CD1c-positive myeloid dendritic cell (primary cell): ENCODE measurements around the gene PHF2.

ENCODE experiments used
- DNase-seq: peaks from one replicate; pipeline ENCODE4 v3.0.0-alpha.2; 2016; ENCODE audit errors: extremely low spot score

PHF2 gene

GRCh38 chr9:93701494-93702218, 125.3 kb downstream of the PHF2 start:
- no peak for DNase-seq

DNA sequence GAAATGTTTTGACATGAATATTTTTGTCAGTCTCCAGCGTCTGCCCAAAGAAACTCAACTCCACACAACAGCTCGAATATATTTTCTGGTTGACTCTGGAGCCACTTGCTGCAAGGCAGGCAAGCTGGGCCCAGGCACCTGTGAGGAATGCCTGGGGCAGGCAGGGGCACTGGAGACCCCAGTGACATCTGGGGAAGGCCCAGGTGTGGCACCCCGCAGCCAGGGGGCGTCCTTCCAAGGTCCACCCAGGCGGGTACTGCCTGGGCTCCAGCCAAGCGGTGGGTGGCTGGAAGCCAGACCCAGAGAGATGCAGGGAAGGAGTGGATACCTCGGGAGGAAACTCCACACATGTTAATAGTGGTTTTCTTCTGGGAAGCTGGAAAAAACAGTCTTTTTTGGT, 125.9 kb downstream of the PHF2 start:
- DNase-seq: no peak

GRCh38 chr9:93708289-93708986, 132.1 kb downstream of the PHF2 start:
- no peak for DNase-seq

GRCh38 chr9:93708987-93709302, 132.6 kb downstream of the PHF2 start:
- no peak for DNase-seq

DNA sequence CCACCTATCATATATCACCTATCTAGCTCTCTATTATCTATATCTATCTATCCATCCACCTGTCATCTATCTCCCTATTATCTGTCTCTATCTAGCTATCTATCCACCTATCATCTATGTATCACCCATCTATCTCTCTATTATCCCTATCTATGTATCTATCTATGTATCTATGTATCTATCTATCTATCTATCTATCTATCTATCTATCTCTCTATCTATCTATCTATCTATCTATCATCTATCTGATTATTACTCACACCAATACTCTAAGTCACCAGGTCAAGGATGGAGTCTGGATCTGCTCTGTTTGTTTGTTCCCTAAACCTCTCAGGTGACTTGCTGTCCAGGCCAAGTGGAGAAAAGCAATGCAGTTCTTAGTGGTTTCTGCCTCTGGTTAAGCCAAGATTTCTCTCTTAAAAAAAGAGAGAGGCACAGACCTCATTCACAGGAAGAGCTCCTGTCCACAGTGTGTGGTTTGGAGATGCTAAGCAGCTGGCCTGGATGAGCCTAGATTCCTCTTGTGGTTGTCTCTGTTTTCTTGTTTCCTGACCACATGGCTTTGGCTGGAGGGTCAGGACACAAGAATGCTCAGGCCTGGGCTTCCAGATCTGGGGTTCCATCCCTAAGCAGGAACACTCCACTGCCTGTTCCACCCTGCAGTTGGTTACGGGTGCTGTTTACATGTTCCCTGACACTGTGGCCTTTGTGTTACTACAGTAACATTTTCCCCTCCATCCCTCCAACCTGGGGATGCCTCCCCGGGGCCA, 133.4 kb downstream of the PHF2 start:
- DNase-seq: no peak

DNA sequence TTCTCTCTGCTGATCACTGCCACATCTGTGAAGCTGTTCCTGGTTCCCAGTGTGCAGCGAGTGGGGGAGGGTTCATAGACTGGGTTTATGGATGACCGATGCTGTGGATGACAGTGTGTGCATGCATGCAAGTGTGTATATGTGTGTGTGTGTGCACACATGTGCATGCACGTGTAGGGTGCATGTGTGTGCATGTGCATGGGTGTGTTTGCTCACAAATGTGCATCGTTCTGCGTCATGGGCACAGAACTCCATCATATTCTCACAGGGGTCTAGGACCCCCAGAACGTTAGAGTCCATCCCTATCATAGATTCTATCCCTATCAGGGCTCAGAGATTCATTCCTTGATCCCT, 134.0 kb downstream of the PHF2 start:
- no peak for DNase-seq

GRCh38 chr9:93711002-93711401, 134.6 kb downstream of the PHF2 start:
- DNase-seq: no peak

DNA sequence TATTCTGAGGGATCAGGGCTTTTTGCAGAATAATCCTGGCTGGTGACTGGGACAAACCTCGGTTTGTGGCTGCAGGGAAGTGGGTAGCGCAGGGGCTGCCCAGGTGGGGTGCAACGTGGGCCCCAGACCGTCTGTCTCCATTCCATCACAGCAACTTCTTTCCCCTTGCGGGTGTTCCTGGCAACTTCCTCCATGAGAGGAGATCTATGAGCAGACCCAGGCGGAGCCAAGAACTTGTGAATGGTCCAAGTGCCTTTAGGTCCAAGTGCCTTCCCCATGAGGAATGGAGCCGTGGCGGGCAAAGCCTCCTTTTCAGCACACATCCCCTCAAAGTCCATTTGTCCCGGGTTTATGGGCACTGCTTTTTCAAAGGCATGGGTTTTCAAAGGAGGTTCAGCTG, 136.5 kb downstream of the PHF2 start:
- DNase-seq: no peak

- DNase-seq: no peak
Observed at GRCh38 chr9:93713716-93714115, 137.3 kb downstream of the PHF2 start.

GRCh38 chr9:93721417-93721965, 145.1 kb downstream of the PHF2 start:
- DNase-seq: no peak

GRCh38 chr9:93724852-93725251, 148.5 kb downstream of the PHF2 start:
- no peak for DNase-seq

- DNase-seq: no peak
Observed at GRCh38 chr9:93725382-93725781, 149.0 kb downstream of the PHF2 start.

- DNase-seq: no peak
Observed at GRCh38 chr9:93726147-93726546, 149.8 kb downstream of the PHF2 start.
